ENCODE measurements around the gene TMEM161A. TPM values are rescaled to one million over a fixed set of nuclear protein-coding genes. Genes with fewer than 3 reads are reported as not detected.

The TMEM161A gene
- total and polyA plus RNA-seq, 2 of the 13 experiments (the other 11 are each of a cell fraction or from before 2014, with no cell fraction given): 25.9 to 31.4 TPM

GRCh38 chr19:19095691-19096090 is 42.6 kb downstream of the TMEM161A start (continued):
- TF ChIP-seq GATAD2A (CRISPR knock-in tag; IDR thresholded peaks at IDR 0.05): peak; percentile 47; the same call in 1 of the 2 replicates
- TF ChIP-seq HNF1A (IDR thresholded peaks at IDR 0.05; ENCODE audit: low read depth): 0 out of 2 replicates have a peak, but pooled peaks have one; percentile 46
- TF ChIP-seq HNF1A (CRISPR knock-in tag; IDR thresholded peaks at IDR 0.05; ENCODE audit: borderline replicate concordance): peak; percentile 79; the same call in 1 of the 2 replicates
- peak; percentile 100 for TF ChIP-seq ZNF768 (CRISPR knock-in tag; IDR thresholded peaks at IDR 0.05)
- TF ChIP-seq PHF8 (CRISPR knock-in tag; IDR thresholded peaks at IDR 0.05): no peak
- no peak for TF ChIP-seq PCBP2 (optimal IDR thresholded peaks at IDR 0.05; ENCODE audit: low read depth, low read length, poor library complexity, severe bottlenecking)
- TF ChIP-seq MBD4 (IDR thresholded peaks at IDR 0.05; ENCODE audit: borderline replicate concordance, low read length): no peak
- TF ChIP-seq SAP130 (CRISPR knock-in tag; IDR thresholded peaks at IDR 0.05; ENCODE audit: low read depth): 0 out of 2 replicates have a peak, but pooled peaks have one; percentile 8
- TF ChIP-seq ZNF263 (CRISPR knock-in tag; IDR thresholded peaks at IDR 0.05): 0 out of 2 replicates have a peak, but pooled peaks have one; percentile 7
- no peak for TF ChIP-seq ERF (CRISPR knock-in tag; IDR thresholded peaks at IDR 0.05)
- no peak for TF ChIP-seq ZNF839 (CRISPR knock-in tag; IDR thresholded peaks at IDR 0.05; ENCODE audit: borderline replicate concordance)
- TF ChIP-seq RARA (CRISPR knock-in tag; IDR thresholded peaks at IDR 0.05): 0 out of 2 replicates have a peak, but pooled peaks have one; percentile 15
- TF ChIP-seq ZNF687 (CRISPR knock-in tag; IDR thresholded peaks at IDR 0.05): no peak; the same call in 1 of the 2 replicates
- no peak for TF ChIP-seq PAX8 (CRISPR knock-in tag; IDR thresholded peaks at IDR 0.05; ENCODE audit: borderline replicate concordance)
- peak; percentile 90 for TF ChIP-seq KDM1A (CRISPR knock-in tag; IDR thresholded peaks at IDR 0.05)
- 0 out of 2 replicates have a peak, but pooled peaks have one; percentile 13 for TF ChIP-seq ZFP91 (CRISPR knock-in tag; IDR thresholded peaks at IDR 0.05; ENCODE audit: borderline replicate concordance)
- TF ChIP-seq NCOA2 (CRISPR knock-in tag; IDR thresholded peaks at IDR 0.05): 0 out of 2 replicates have a peak, but pooled peaks have one; percentile 15
